D721Med (cell line): Measurements from ENCODE around the gene BTBD7.

Experiments
- DNase-seq: peaks from one replicate; pipeline ENCODE4 v3.0.0; 2011; ENCODE audit warnings: low spot score; ENCODE audit not compliant: insufficient read length
- FAIRE-seq: peaks from 2 replicates; lab custom pipeline; 2011; peaks lifted over from hg19 to GRCh38; lab: Jason Lieb, UNC
- CTCF ChIP-seq: IDR thresholded peaks from 2 replicates; pipeline ENCODE4 v1.5.1; 2012; ENCODE audit warnings: mild to moderate bottlenecking, control low read depth; ENCODE audit not compliant: insufficient read depth; ENCODE audit errors: missing control alignments

Gene BTBD7

DNA sequence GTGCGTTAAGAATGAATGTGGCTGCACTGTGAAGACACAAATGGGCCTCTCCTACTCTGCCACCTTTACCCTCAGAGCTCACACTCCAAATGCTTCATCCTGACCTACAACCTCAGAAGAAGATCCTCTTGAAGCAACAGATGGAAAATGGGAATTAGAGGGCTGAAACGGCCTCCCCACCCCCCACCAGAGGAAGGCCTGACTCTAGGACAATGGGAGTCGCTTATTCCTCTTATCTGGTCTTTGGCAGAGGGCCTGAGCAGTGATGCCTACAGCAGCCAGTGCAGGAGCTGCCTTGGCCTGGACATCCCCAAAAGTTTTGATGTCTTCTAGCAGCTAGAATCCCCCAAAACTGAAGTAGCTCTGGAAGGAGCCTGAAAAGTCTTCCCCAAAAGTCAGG, 29.2 kb downstream of the BTBD7 start:
- DNase-seq (no peak), FAIRE-seq (no peak)
- TF ChIP-seq CTCF = no peak

DNA sequence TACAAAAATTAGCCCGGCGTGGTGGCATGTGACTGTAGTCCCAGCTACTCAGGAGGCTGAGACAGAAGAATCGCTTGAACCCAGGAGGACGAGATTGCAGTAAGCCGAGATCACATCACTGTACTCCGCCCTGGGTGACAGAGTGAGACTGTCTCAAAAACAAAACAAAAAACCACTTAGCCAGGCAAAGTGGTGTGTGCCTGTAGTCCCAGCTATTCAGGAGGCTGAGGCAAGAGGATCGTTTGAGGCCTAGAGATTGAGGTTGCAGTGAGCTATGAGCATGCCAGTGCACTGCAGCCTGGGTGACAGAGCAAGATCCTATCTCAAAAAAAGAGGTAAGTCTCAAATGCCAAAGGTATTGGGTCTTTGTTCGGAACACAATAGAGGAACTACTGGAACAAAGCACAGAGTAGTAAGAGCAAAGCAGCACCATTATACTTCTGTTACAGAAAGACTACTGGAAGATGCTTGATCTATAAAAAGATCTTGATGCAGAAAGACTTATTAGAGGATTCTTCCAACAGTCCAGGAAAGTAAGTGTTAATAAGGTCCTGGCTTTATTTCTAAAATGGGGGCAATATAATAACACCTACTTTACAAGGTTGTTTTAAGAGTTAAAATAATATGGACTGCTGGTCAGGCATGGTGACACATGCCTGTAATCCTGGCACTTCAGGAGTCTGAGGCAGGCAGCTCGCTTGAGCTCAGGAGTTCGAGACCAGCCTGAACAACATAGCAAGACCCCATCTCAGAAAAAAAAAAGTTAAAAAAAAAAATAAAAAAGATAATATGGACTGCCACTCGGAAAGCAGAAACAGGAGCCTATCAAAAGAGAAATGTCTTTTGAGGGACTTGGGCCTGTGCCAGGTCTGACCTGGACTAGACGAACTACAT, 29.9 kb downstream of the BTBD7 start:
- FAIRE-seq (no peak), DNase-seq (no peak)
- TF ChIP-seq CTCF = no peak

DNA sequence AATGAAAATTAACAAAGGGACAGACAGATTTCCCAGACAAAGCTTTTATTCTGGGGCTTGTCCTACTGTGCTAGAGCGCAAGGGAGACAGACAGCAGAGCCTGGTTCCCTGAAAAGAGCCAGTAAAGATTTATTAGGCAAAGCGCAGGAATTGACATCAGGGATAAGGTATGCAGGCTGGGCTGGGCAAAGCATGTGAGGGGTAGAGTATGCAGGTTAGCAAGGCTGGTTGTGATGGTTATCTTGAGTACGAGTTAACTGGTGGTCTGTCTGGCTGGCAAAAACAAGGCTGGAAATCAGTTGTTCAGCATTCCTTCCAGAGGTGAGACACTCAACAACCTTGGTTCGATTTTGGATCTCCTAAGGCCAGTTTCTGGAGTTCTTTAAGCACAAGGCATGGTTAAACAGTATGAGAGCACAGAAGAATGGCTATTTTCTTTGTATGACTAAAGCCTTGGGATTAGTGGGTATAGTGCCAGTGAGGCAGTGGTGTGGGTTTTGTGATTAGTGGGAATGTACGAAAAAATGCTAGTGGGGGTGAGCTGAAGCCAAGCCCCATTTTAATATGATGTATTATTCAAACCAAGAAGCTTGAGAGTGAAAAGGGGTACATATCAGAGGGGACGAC, 30.9 kb downstream of the BTBD7 start:
- TF ChIP-seq CTCF = no peak
- FAIRE-seq (no peak), DNase-seq (no peak)

GRCh38 chr14:93299866-93300265, 33.0 kb downstream of the BTBD7 start:
- no peak for TF ChIP-seq CTCF
- DNase-seq = no peak
- no peak for FAIRE-seq

GRCh38 chr14:93299416-93299815, 33.4 kb downstream of the BTBD7 start:
- no peak for TF ChIP-seq CTCF
- DNase-seq (no peak), FAIRE-seq (no peak)

DNA sequence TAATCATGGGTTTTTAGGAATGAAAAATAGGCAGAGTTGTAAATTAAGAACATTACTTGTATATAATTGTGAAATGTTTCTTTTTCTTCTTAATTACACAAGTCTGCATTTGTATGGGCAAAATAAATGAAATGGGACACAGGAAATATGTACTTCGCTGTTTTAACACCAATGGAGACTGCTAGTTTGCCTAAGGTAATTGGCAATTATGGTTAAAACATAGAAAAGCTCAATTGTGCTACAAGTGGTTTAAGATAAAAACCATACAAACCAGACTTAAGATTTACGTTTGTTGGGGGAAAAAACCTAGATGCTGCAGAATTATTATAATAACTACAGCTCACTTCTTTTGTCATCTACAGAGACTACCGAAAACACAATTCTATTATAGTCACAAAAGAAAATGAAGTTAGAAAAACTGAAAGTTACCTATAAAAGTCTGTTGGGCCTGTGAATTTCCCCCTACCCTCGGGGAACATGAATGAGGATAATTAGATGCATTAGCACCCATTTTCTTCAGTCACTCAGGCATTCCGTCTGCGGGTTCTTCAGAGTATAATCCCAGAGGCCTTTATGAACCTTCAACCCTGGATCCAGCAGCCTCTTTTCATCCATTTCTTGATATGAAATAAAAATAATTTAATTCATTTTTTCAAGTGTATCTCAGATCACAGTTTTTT, 37.2 kb downstream of the BTBD7 start:
- TF ChIP-seq CTCF = no peak
- DNase-seq (no peak), FAIRE-seq (no peak)
